Cardiac fibroblast (primary cell): Measurements from ENCODE around the gene GTF3C1.

Source experiments
- DNase-seq, 2 donors: peaks; one replicate each; pipeline versions ENCODE4 v3.0.0 to v3.0.0-alpha.2; 2010; ENCODE audit warnings: low read depth in 2 of 2
- H3K4me3 ChIP-seq, 2 donors: replicated peaks in 1 of 2; 1 replicate in 1 of 2; 2 replicates in 1 of 2; pipeline ENCODE4 v1.5.1; 2011; ENCODE audit warnings: low read depth in 2 of 2, low read length in 2 of 2, mild to moderate bottlenecking in 2 of 2, moderate library complexity in 1 of 2
- TF ChIP-seq, protein P1 (sequence below): IDR thresholded peaks from one replicate; pipeline ENCODE4 v1.5.1; 2011; ENCODE audit warnings: low read depth, mild to moderate bottlenecking, low read length, inconsistent platforms

The GTF3C1 gene, protein sequence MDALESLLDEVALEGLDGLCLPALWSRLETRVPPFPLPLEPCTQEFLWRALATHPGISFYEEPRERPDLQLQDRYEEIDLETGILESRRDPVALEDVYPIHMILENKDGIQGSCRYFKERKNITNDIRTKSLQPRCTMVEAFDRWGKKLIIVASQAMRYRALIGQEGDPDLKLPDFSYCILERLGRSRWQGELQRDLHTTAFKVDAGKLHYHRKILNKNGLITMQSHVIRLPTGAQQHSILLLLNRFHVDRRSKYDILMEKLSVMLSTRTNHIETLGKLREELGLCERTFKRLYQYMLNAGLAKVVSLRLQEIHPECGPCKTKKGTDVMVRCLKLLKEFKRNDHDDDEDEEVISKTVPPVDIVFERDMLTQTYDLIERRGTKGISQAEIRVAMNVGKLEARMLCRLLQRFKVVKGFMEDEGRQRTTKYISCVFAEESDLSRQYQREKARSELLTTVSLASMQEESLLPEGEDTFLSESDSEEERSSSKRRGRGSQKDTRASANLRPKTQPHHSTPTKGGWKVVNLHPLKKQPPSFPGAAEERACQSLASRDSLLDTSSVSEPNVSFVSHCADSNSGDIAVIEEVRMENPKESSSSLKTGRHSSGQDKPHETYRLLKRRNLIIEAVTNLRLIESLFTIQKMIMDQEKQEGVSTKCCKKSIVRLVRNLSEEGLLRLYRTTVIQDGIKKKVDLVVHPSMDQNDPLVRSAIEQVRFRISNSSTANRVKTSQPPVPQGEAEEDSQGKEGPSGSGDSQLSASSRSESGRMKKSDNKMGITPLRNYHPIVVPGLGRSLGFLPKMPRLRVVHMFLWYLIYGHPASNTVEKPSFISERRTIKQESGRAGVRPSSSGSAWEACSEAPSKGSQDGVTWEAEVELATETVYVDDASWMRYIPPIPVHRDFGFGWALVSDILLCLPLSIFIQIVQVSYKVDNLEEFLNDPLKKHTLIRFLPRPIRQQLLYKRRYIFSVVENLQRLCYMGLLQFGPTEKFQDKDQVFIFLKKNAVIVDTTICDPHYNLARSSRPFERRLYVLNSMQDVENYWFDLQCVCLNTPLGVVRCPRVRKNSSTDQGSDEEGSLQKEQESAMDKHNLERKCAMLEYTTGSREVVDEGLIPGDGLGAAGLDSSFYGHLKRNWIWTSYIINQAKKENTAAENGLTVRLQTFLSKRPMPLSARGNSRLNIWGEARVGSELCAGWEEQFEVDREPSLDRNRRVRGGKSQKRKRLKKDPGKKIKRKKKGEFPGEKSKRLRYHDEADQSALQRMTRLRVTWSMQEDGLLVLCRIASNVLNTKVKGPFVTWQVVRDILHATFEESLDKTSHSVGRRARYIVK (N-terminal part only)

DNA sequence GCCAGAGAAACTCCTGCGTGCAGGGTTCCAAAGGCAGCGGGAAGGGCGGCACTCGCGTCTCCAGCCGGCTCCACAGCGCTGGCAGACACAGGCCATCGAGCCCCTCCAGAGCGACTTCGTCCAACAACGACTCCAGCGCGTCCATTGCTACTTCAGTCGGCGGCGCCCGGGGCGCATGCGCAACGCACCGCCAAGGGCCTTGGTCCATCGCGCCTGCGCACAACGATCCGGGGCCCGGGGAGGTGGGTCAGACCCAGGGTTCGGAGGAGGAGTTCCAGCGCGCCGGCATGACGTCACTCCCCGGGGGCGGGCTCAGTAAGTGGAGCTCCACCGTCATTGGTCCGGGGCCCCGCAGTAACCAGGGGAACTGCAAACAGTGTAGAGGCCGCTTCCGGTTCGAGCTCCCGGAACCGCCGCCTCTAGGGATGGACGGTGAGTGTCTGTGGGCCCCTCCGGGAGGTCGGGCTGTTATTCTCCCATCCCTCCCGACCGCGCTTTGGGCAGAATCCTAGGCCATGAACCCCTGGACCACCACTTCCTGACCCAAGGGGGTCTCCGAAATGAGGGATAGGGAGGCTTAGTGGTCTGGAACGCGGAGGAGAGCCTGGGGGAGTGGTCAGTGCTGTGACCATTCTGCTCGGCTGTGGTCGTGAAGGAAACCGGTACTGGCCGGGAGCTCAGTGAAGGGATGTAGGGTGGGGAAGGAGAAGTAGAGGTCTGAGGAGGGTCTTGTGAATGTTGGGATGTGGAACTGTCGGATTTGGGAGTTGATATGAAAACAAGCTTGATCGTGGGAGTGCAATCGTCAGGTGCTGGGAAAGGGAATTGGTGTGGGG lies at the start of gene GTF3C1, which contains the start of gene KATNIP:
Gene GTF3C1, minus strand, starts transcription at position 168 of the 836 bp plus-strand sequence. Its CDS starts 23 bp downstream, at position 145.
Gene KATNIP, plus strand, starts transcription at position 399 of the 836 bp plus-strand sequence. Its CDS starts 27 bp downstream, at position 426.
- peak within 1 kb of the TSS; percentile 91 to 99 for H3K4me3 ChIP-seq
- DNase-seq = peak; percentile 99
- TF ChIP-seq, protein P1, sequence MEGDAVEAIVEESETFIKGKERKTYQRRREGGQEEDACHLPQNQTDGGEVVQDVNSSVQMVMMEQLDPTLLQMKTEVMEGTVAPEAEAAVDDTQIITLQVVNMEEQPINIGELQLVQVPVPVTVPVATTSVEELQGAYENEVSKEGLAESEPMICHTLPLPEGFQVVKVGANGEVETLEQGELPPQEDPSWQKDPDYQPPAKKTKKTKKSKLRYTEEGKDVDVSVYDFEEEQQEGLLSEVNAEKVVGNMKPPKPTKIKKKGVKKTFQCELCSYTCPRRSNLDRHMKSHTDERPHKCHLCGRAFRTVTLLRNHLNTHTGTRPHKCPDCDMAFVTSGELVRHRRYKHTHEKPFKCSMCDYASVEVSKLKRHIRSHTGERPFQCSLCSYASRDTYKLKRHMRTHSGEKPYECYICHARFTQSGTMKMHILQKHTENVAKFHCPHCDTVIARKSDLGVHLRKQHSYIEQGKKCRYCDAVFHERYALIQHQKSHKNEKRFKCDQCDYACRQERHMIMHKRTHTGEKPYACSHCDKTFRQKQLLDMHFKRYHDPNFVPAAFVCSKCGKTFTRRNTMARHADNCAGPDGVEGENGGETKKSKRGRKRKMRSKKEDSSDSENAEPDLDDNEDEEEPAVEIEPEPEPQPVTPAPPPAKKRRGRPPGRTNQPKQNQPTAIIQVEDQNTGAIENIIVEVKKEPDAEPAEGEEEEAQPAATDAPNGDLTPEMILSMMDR = no peak

DNA sequence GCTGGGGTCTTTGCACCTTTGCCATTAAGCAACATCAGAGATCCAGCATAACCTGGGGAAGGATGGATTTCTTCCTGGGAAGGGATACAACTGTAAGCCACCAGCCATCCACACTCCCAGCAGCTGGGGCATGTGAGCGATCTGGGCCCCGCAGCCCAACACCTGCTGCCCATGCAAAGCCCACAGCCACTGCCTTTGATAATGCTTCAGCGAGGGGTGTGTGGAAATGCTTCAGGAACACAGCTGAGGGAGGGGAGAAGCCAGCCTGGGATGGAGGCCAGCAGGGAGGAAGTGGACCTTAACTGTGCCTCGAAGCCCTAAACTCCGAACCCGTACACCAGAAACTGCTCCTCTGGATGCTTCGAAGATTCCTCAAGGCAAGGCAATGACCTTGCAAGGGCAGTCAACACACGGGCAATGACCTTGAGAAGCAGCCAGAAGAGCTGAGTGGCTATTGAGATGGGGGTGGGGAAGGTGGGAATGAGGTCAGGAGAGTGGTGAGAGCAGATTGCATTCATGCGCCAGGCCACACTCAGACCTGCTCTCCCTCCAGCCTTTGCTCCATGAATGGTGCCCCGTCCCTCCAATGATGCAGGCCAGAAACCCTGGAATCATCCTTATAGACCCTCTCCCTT lies 49.3 kb upstream of the GTF3C1 start:
- TF ChIP-seq, protein P1 = no peak
- no peak overlapping the region for H3K4me3 ChIP-seq
- no peak for DNase-seq

DNA sequence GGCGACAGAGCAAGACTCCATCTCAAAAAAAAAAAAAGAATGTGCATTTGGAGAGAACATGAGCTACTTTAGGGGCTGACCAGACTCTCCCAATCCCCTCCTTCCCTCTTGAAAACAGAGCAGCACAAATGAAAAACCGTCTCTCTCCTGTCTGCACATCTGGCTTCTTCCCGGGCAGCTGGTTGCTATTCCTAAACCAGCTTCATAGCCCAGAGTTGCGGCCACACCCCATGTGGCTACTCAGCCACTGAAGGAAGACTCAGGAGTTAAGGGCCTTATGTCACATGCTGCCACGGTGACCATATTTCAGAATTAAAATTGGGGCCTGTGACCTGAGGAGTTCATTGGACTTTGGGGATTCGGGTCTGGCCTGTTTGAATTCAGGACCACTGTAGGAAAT lies 48.5 kb upstream of the GTF3C1 start:
- no peak overlapping the region for H3K4me3 ChIP-seq
- TF ChIP-seq, protein P1 = no peak
- no peak for DNase-seq

DNA sequence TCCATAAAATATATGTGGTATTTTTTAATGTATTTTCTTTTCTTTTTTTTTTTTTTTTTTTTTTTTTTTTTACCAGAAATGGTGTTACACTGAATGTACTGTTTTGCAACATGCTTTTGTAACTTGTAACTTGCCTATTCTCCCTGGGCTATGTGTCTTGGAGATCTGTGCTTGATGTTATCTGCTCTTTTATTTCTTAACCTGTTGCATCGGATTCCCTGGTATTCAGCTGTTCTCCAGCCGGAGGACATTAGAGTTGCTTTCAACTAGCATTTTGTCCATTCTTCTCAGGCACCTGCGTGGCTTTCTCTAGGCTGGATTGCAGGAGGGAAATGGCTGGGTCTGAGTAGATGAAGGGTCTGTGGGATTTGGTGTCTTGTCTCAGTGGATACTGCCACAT lies 47.6 kb upstream of the GTF3C1 start:
- DNase-seq = no peak
- TF ChIP-seq, protein P1 = no peak
- H3K4me3 ChIP-seq = no peak overlapping the region

DNA sequence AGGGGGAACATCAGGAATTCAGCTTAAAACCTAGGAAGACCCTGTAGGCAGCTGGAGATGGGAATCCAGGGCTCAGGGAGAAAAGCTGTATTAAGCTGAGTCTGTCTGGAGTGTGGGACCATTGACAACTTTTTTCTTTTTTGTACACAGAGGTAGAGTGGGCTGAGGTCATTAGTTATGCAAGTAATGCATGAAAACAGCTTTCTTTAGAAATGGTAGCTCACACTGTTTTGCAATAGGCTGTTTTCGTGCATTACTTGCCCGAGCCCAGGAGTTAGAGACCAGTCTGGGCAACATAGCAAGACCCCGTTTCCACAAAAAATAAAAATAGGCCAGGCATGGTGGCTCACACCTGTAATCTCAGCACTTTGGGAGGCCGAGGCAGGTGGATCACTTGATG lies 46.7 kb upstream of the GTF3C1 start:
- H3K4me3 ChIP-seq = no peak overlapping the region
- TF ChIP-seq, protein P1 = no peak
- peak; percentile 19 to 31 for DNase-seq
